NCI-H128 (cell line): ENCODE measurements around the gene MYBBP1A.

Source experiments
- DNase-seq: peaks from one replicate; lab custom pipeline; 2025; ENCODE audit not compliant: unreplicated experiment; lab: John Stamatoyannopoulos, UW

The MYBBP1A gene

GRCh38 chr17:4538236-4539002 lies 16.8 kb downstream of the MYBBP1A start:
- DNase-seq: no peak

DNA sequence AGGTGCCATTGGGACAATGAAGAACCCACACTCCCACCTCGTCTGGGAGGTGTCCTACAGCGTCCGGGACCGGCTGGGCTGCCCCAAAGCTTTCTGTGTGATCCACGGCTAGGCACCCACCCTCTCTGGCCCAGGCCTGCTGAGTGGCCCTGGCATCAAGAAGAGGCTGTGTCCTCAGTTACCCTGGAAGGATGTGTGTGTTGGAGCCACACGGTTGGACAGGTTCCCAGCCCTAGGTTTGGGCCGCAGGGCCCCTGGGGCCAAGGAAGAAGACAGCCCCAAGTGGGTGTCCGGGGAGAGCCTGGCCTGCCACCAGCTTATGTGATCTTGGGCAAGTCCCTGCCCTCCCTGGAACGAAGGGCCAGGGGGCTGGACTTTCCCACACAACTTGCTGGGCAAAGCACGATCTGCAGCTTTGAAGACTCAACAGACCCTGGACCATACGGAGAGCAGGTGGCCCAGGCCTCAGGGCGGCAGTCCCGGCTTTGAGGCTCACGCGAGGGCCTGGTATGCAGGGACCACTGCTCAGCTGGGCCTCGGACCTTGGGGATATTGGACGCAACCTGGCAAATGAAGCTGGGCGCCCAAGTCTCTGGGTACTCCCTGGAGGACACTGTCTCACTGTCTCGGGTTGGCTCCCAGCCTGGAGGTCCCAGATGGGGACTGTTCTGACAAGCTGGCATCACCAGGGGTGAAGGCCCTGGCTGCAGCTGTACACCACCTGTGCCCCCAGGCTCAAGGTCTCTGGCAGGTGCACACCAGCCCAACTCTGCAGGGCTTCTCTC lies 17.5 kb downstream of the MYBBP1A start:
- DNase-seq: no peak

DNA sequence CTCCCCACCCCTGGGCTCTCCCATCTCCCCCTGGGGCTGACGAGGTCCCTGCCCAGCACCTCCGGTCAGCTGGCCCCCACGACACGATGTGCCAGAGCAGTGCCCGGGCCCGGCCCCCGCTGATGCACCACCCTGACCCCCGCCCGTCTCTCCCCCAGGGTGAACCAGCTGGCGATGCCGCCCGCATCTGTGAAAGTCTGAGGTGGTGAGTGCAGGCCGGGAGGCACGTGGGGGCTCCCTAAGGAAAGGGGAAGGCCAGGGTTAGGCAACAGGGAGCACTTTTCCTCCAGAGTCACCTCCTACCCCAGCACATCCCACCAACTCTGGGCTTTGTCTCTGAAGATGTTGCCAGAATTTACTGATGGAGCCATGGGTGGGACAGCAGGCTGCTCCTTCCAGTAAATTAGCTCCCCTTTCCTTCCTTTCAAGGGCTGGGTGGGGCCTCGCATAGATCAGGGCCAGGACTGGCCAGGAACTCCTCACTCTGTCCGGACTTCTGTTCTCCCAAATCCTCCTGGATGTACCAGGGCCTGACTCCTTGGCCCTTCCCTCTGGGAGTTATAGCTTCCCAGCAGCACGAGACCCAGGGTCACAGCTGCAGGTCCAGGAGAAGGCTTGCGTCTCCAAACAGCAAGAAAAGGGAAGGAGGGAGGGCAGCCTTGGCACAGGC lies 18.3 kb downstream of the MYBBP1A start:
- no peak for DNase-seq

DNA sequence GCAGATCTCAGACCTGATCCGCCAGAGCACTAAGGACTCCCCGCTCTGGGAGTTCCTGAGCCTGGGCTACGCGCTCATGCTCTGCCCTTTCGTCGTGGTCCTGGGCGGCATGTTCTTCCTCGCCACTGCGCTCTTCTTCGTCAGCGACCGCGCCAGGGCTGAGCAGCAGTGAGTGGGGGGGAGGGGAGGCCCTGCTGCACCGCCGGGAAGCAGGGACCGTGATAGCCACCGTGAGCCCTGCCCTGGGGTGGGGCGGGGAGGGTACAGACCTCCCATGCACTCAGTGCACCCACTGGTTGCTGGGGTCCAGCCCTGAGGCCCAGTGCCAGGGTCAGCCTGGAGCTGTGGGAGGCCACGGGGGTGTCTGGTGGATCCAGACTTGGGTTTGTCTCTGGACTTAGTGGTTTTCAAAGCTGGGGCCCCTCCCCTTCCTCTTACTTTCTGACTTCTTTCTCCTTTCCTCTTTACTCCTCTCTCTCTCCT lies 18.9 kb downstream of the MYBBP1A start:
- DNase-seq: no peak

DNA sequence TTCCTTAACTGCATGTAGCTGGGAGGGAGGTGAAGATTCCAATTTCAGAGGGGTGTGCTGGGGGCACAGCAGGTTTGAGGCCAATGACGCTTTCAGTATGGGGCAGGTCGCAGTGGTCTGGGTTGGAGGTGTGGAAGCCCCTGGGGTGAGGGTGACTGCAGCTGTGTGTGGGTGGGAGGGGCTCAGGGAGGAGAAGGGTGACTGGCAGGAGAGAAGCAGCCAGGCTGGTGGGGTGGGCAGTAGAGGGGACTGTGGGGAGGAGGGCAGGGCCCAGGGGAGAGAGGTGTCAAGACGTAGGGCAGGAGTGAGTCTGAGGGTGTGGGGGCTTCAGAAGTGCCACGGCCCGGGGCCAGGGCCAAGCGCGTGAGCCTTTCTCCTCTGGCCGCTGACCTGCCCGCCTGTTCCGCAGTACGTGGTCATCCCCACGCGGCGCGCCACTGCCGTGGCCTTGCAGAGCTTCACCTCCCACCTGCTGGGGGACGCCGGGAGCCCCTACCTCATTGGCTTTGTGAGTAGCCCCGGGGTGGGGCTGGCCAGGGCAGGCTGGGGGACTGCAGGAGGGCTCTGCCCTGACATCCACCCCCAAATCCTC lies 19.4 kb downstream of the MYBBP1A start:
- no peak for DNase-seq

DNA sequence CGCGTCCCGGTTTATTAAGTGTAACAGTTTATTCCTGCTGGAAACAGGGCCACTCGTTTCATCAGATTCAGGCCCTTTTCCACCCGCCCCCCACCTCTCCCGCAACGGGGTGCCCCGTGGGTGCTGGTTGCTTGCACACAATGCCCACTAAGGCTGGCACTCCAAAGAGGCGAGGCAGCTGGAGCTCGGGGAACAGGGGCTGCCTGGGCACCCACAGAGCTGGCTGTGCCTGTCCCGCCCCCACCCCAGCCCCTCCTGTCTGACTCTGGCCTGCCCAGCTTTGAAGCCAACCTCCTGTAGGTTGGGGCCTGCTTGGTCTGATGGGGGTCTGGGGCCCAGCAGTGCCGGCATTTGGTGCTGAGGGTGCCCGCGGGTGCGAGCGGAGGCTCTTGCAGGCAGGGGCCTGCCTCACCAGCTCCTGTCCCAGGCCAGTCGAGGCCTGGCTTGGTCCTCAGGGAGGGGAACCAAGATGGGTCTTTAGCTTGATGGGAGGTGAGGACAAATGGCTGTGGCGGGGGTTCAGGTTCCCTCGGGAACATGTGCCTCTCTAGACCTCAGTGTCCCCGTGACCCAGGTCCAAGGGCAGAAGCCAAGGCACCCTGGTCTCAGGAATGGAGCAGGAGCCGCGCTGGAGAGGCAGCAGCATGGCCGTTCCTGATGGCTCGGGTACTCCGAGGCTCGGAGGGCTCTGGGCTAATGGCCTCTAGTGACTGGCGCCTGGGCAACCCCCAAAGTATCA lies 20.1 kb downstream of the MYBBP1A start:
- DNase-seq: no peak

DNA sequence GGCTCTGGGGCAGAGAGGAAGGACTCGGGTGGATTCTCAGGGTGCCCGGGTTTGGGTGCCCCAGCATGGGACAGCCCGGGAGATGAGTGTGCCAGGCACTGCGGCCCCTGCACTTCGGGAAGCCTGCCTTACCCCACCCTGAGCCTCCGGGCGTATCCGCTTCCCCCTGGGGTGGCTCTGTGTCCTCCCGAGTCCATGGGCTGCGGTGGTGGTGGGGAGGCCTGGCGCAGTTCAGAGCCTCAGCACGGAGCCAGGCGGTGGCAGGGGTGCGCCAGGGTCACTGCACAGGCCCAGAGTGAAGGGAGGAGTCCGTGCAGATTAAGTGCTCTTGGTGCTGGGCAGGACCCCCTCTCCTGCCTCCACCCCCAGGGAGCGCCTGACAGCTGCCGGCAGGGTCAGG lies 20.7 kb downstream of the MYBBP1A start:
- DNase-seq: no peak

GRCh38 chr17:4533523-4534504 lies 21.4 kb downstream of the MYBBP1A start:
- DNase-seq: no peak

DNA sequence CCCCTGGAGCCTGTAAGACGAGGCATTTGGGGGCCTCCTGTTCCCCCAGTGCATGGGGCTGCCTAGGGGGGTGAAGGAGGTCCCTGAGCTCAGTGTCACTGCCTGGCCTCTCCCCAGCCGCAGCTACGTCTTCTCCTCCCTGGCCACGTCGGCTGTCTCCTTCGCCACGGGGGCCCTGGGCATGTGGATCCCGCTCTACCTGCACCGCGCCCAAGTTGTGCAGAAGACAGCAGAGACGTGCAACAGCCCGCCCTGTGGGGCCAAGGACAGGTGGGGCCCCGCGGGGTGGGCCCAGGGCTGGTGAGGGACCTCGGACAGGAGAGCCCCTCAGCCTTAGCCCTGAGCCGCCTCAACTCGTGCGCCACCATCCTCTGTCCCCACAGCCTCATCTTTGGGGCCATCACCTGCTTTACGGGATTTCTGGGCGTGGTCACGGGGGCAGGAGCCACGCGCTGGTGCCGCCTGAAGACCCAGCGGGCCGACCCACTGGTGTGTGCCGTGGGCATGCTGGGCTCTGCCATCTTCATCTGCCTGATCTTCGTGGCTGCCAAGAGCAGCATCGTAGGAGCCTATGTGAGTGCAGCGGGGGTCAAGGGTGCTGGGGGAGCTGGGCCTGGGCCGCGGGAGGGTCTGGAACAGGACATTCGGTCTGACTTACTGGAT lies 22.2 kb downstream of the MYBBP1A start:
- DNase-seq: no peak

GRCh38 chr17:4531988-4532736 lies 23.0 kb downstream of the MYBBP1A start:
- no peak for DNase-seq

DNA sequence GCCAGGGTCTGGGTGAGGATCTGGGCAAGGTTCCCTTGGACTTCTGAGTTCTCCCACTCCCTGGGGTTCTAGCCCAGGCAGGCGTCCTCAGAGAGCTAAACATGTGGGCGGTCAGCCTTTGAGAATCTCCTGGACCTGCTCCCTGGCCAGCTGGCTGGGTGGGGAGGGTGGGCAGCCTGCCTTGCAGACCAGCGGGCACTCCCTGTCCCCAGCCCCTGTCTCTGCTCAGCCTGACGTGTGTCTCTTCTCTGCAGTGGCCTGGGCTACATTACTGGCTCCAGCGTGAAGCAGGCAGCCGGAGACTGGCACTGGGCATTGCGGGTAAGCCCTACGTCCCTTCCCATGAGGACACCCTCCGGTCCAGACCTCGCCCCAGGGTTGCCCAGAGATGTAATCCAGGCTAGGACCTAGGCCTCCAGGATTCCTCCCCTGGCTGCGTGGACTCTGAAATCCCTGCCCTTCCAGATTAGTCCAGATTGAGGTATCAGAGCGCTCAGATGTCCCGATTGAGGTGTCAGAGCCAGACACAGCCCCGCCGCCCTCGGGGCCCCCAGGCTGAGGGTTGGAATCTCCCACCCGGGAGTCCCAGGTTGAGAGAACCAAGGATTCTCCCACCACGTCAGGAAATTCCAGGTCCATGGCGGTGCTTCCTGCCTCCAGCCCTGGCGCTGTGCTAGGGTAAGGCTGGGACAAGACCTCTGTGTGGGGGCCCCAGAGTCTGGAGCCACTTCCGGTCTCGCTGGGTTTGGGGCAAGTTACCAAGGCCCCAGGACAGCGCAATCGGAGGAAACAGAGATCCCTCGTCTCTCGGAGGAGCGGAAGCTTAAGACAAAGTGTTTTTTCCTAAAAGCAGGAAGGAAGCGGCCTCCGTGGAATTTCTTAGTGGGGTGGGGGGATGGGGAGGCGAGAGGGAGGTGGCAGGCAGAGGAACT lies 24.1 kb downstream of the MYBBP1A start:
- DNase-seq: no peak

DNA sequence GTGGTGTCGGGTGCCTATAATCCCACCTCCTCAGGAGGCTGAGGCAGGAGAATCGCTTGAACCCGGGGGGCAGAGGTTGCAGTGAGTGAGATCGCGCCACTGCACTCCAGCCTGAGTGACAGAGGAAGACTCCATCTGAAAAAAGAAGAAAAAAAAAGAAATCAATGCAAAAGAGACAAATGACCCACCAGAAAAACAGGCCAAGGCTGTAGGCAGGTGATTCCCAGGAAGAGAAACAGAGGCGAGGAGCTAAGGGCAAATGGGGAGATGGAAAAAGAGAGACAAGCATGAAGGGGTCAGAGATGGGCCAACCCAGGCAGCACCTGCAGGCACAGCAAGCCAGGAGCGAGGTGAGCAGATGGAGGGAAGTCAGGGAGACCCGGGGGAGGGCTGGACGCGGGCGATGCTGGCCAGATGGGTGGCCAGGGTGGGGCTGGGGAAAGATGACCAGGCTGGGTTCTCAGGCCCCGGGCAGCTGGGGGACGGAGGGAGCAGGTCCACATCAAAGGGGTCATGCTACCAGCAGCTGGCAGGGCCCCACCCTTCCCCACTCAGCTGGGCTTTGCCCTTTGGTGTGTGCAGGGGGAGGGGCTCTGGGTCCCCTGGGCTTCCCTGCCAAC lies 25.5 kb downstream of the MYBBP1A start:
- DNase-seq: no peak

- no peak for DNase-seq
These were observed 27.5 kb downstream of the MYBBP1A start for GRCh38 chr17:4527566-4528125.

DNA sequence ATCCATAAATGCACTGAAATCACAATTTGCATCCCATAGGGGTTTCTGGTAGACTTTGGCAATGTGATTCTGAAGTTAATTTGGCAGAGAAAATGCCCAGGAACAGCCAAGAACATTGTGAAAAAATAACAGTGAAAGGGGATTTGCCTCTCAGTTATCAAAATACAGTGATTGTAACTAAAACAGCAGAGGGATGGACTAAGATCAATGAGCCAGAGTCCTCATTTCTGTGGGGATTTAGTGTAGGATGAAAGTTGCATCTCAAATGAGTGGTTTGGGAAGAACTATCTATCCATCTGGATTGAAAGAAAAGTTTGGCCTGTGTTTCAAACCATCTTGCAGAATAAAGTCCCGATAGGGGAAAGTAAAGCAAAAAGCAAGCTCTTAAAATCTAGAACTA lies 28.1 kb downstream of the MYBBP1A start:
- no peak for DNase-seq

DNA sequence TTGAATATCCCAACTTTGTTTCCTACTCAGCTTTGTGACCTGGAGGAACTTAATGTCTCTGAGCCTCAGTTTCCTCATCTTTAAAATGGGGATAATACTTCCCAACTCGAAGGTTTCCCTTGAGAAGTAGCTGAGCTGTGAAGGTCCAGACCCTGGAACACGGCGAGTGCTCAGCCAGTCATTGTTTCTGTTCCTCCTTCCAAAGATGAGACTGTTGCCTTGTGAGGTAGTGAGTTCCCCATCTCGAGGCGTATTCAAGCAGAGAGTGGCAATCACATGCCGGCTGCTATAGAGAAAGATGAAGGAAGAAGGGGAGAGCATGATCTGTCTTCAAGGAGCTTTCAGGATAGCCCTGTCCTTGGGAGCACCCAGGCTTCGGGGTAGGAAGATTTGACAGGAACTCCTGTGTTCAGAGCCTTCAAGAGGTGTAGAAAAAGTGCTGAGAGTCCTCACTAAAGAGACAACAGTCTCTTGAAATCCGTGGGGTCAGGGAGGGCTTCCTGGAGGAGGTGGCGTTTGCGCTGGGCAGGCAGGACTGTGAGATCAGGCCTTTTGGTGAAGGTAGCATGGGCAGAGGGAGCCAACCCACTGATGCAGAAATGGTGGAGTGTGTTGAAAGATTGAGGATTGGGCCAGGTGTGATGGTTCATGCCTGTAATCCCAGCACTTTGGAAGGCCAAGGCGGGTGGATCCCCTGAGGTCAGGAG lies 29.3 kb downstream of the MYBBP1A start:
- no peak for DNase-seq

GRCh38 chr17:4523946-4524345 lies 31.2 kb downstream of the MYBBP1A start:
- DNase-seq: no peak
